Measurements from ENCODE around the gene CELSR1. TPM values are rescaled to one million over a fixed set of nuclear protein-coding genes. Genes with fewer than 3 reads are reported as not detected.

CELSR1 gene
- total and polyA plus RNA-seq, 2 donors (not counting 1 experiment from before 2014, with no cell fraction given), result 30.2 to 34.8 TPM

- H3K36me3 ChIP-seq (replicated peaks in 1 of 2; ENCODE audit: control extremely low read depth in 1 of 2, control insufficient read depth in 1 of 2, extremely low read depth in 1 of 2, insufficient read depth in 2 of 2, low read length in 1 of 2), result no peaks in the 10 kb centered on the region
- ChIA-PET CTCF (no interaction called here), POLR2A (no interaction called here)
- no peaks in the 10 kb centered on the region for H3K9me3 Mint-ChIP-seq (ENCODE audit: insufficient read depth)
- H3K9me3 ChIP-seq (ENCODE audit: control extremely low read depth in 1 of 3, control insufficient read depth in 2 of 3, insufficient read depth in 1 of 3, low read length in 2 of 3), result no peaks in the 10 kb centered on the region
- ATAC-seq (ENCODE audit: low read depth), result no peak
- H3K27ac ChIP-seq (ENCODE audit: low read length in 2 of 2), result no peak overlapping the region
- intact Hi-C loops (cut with micrococcal nuclease), result loop anchor here (5.0 kb wide), 2 partner anchors 33 to 158 kb away; partner anchors contain the start of gene CERK
- peaks cover 62 to 77% of the 10 kb centered on the region in 2 donors for H3K4me1 ChIP-seq (ENCODE audit: control insufficient read depth in 2 of 2, insufficient read depth in 2 of 2, low read length in 2 of 2)
- H3K27me3 ChIP-seq (replicated peaks in 1 of 4; ENCODE audit: control extremely low read depth in 1 of 4, control insufficient read depth in 3 of 4, insufficient read depth in 4 of 4, low read length in 3 of 4), result no peaks in the 10 kb centered on the region
- H3K4me3 Mint-ChIP-seq, result peak overlapping the region; percentile 94
- H2AFZ ChIP-seq (ENCODE audit: insufficient read depth, low read depth, low read length, poor library complexity, severe bottlenecking), result no peak overlapping the region
- peak overlapping the region; percentile 94 for H3K4me2 ChIP-seq (replicated peaks; ENCODE audit: low read depth, low read length, poor library complexity, severe bottlenecking)
- no peak overlapping the region for H3K9ac ChIP-seq (ENCODE audit: low read length)
- no peak for DNase-seq
- no peaks in the 10 kb centered on the region for H3K27me3 Mint-ChIP-seq
- WGBS (ENCODE audit: insufficient coverage), result 71% methylated on average over 7 of the region's 15 CpGs
- H3K4me1 Mint-ChIP-seq, result peaks cover 75% of the 10 kb centered on the region
- H3K79me2 ChIP-seq (ENCODE audit: control insufficient read depth, insufficient read depth, low read length), result peaks cover 64% of the 10 kb centered on the region
- H3K4me3 ChIP-seq (ENCODE audit: control extremely low read depth in 1 of 5, extremely low read depth in 1 of 5, insufficient read depth in 1 of 5, low read depth in 2 of 5, low read length in 4 of 5), result peak overlapping the region in 1 of 5 experiments; percentile 5
- H3K27ac Mint-ChIP-seq, result peak overlapping the region; percentile 91
- no peak for TF ChIP-seq CTCF (IDR thresholded peaks at IDR 0.05)
- TF ChIP-seq EZH2 (IDR thresholded peaks at IDR 0.05; ENCODE audit: borderline replicate concordance, insufficient read depth, low read depth, low read length, poor library complexity, severe bottlenecking), result no peak
- H4K20me1 ChIP-seq (ENCODE audit: control insufficient read depth, insufficient read depth, low read length, poor library complexity, severe bottlenecking), result peaks cover 29% of the 10 kb centered on the region
These were observed 41.6 kb upstream of the CELSR1 start for GRCh38 chr22:46578824-46579561.

GRCh38 chr22:46578251-46578823 lies 40.9 kb upstream of the CELSR1 start:
- CTCF ChIA-PET, result no interaction called here
- no peak for ATAC-seq (ENCODE audit: low read depth)
- no peaks in the 10 kb centered on the region for H3K27me3 Mint-ChIP-seq
- no peak for DNase-seq
- peaks cover 58% of the 10 kb centered on the region for H3K79me2 ChIP-seq (ENCODE audit: control insufficient read depth, insufficient read depth, low read length)
- no peaks in the 10 kb centered on the region for H3K27me3 ChIP-seq (replicated peaks in 1 of 4; ENCODE audit: control extremely low read depth in 1 of 4, control insufficient read depth in 3 of 4, insufficient read depth in 4 of 4, low read length in 3 of 4)
- H3K9me3 Mint-ChIP-seq (ENCODE audit: insufficient read depth), result no peaks in the 10 kb centered on the region
- POLR2A ChIA-PET, result interaction anchor here (1.0 kb wide), 2 partner anchors 9 to 45 kb away, joined by 4 read pairs; no protein-coding TSS in a partner anchor
- peak overlapping the region; percentile 94 for H3K4me2 ChIP-seq (replicated peaks; ENCODE audit: low read depth, low read length, poor library complexity, severe bottlenecking)
- peaks cover 0 to under 1% (median 0%) of the 10 kb centered on the region in 3 donors for H3K9me3 ChIP-seq (ENCODE audit: control extremely low read depth in 1 of 3, control insufficient read depth in 2 of 3, insufficient read depth in 1 of 3, low read length in 2 of 3)
- peak overlapping the region; percentile 57 for H3K9ac ChIP-seq (ENCODE audit: low read length)
- no peaks in the 10 kb centered on the region for H3K36me3 ChIP-seq (replicated peaks in 1 of 2; ENCODE audit: control extremely low read depth in 1 of 2, control insufficient read depth in 1 of 2, extremely low read depth in 1 of 2, insufficient read depth in 2 of 2, low read length in 1 of 2)
- peak overlapping the region; percentile 94 for H3K4me3 Mint-ChIP-seq
- peak overlapping the region; percentile 91 for H3K27ac Mint-ChIP-seq
- no peak overlapping the region for H3K27ac ChIP-seq (ENCODE audit: low read length in 2 of 2)
- peaks cover 61 to 70% of the 10 kb centered on the region in 2 donors for H3K4me1 ChIP-seq (ENCODE audit: control insufficient read depth in 2 of 2, insufficient read depth in 2 of 2, low read length in 2 of 2)
- H4K20me1 ChIP-seq (ENCODE audit: control insufficient read depth, insufficient read depth, low read length, poor library complexity, severe bottlenecking), result peaks cover 29% of the 10 kb centered on the region
- peak overlapping the region in 4 of 5 experiments; percentile 52 to 64 (median 55) for H3K4me3 ChIP-seq (ENCODE audit: control extremely low read depth in 1 of 5, extremely low read depth in 1 of 5, insufficient read depth in 1 of 5, low read depth in 2 of 5, low read length in 4 of 5)
- TF ChIP-seq CTCF (IDR thresholded peaks at IDR 0.05) (no peak), EZH2 (IDR thresholded peaks at IDR 0.05; ENCODE audit: borderline replicate concordance, insufficient read depth, low read depth, low read length, poor library complexity, severe bottlenecking) (no peak)
- intact Hi-C loops (cut with micrococcal nuclease), result loop anchor here (5.0 kb wide), 2 partner anchors 34 to 159 kb away; partner anchors contain the start of gene CERK
- 58% methylated on average over 9 of the region's 9 CpGs for WGBS (ENCODE audit: insufficient coverage)
- H3K4me1 Mint-ChIP-seq, result peaks cover 69% of the 10 kb centered on the region
- peak overlapping the region; percentile 38 for H2AFZ ChIP-seq (ENCODE audit: insufficient read depth, low read depth, low read length, poor library complexity, severe bottlenecking)
